Measurements from ENCODE around the gene SCAP. TPM values are rescaled to one million over a fixed set of nuclear protein-coding genes. Genes with fewer than 3 reads are reported as not detected.
A peak's percentile ranks its signal among the peaks of the same experiment; 100 is the strongest.
"Not testable (repeated sequence)": the region's sequence is repeated elsewhere in the genome, so short reads cannot be mapped to it uniquely, and the experiment has no call there.

SCAP gene
- total RNA-seq, 1 donor from 2014 or later: 44.4 TPM

DNA sequence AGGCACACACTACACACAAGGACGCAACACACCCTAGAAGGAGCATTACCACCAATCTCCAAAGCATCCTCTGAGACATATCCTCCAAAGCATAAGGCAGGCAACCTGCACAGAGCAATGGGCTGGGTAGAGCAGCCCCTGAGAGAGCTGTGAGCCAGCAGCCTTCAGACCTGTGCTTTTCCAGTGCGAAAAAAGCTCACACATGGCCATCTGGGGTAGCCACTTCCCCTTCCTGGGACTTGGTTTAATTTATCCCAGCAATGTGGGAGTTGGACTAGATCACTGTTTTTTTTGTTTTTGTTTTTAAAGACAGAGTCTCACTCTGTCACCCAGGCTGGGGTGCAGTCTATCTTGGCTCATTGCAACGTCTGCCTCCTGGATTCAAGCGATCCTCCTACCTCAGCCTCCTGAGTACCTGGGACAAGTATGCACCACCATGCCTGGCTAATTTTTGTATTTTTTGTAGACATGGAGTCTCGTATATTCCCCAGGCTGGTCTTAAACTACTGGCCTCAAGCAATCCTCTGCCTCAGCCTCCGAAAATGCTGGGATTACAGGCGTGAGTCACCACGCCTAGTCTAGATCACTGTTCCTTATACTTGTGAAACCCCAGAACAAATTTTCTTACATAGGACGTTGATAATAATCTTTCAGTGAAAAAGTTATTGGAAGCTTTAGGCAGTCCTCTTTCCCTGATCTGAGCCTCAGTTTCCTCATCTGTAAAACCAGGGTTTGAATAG, 76.0 kb downstream of the SCAP start:
- no peak for DNase-seq (ENCODE audit: low read depth, low spot score)

DNA sequence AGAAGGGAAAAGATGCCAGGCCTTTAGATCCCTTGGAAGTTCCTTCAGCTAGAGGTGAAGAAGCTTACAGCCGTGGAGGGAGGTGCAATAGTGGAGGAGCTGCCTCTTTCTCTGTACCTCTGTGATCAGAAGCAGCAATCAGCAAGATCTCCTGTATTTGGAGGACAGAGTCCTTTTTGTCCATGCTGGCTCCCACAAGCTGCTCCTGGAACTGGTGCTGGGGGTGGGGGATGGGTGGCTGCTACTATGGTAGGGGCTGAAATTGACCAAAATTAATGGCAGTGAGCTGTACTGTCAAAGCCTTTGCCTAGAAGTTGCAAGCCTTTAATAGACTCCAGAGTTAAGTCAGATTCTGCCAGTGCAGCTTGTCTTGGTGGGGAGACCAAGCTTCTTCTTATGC, 76.7 kb downstream of the SCAP start:
- DNase-seq (ENCODE audit: low read depth, low spot score): no peak

DNA sequence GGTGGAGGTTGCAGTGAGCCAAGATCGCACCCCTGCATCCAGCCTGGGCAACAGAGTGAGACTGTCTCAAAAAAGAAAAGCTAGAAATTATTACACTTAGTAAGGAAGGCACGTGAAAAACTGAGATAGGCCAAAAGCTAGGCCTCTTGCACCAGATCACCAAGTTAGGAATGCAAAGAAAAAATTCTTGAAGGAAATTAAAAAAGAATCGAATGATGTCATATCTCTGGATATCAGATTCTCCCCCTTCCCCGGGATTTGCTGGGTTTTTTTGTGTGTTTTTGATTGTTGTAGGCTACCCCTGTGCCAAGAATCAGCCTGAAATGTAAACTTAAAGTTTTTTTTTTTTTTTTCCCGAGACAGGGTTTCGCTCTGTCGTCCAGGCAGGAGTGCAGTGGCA, 77.5 kb downstream of the SCAP start:
- DNase-seq (ENCODE audit: low read depth, low spot score): no peak

DNA sequence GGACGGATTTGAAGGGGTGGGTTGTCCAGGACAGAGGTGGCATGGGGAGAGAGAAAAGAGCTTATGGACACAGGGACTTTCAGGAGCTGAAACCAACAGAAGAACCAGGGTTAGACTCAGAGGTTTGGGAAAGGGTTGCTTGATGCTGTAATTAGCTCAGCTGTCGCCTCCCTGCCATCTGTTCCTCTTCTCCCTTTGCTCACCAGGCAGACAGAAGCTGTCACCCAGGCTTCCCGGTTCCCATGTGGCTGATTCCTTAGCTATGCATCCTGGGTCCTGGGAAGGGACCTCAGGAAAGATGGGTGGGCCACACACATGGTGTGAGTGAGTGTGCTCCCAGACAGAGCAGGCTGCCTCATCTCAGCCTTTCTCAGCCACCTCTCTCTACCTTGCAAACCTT, 80.9 kb downstream of the SCAP start:
- DNase-seq (ENCODE audit: low read depth, low spot score): no peak

DNA sequence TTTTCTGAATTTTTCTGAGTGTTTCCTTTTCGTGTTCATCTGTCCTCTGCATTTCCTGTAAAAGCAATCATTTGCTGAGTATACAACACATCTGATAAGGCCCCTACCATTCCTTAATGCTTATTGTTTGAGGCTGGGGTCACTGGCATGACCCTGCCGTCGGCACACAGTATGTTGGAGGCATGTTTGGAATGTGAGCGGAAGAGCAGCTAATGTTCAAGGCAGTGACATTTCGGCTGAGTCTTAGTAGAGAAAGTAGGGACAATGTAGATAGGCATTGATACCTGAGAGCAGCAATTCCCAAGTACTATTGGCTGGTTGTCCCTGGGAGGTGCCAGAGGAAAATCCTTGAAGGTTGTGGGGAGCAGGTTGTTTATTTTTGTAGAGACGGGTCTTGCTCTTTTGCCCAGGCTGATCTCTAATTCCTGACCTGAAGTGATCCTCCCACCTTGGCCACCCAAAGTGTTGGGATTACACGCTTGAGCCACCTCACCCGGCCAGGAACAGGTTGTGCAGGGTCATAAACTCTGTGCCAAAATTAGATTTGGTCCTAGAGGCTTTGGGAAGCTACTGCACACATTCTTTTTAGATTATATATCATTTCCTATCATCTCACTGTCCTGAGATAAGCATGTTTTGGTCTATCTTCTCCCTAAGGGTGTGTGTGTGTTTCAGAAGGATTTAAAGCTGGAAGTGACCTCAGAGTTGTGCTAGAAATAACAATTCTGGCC, 81.4 kb downstream of the SCAP start:
- peak; percentile 74 for DNase-seq (ENCODE audit: low read depth, low spot score)

DNA sequence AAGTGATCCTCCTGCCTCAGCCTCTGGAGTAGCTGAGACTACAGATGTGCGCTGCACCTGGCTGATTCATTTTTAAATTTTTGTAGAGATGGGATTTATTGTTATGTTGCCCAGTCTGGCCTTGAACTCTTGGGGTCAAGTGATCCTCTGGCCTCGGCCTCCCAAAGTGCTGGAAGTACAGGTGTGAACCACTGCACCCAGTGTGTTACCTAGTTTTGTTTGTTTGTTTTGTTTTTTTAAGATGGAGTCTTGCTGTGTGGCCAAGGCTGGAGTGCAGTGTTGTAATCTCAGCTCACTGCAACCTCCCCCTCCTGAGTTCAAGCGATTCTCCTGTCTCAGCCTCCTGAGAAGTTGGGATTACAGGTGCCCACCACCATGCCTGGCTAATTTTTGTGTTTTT, 82.8 kb downstream of the SCAP start:
- DNase-seq (ENCODE audit: low read depth, low spot score): no peak

DNA sequence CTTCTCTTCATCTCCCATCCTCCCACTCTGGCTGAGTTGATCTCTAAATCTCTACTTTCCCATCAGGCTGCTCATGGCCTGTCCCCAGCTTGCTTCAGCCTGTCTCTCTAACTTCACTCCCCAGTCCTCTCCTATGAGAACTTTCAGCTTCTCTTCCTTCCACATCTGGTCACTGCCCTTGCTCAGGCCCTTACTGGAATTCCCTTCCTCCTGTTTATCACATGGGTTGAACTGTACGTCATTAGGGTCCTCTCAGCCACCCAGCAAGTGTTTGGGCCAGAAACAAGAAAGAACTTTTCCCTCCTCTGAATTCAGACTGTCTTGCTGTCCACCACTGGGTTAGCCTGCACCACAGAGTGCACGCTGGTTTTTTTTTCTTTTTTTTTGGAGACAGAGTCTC, 89.9 kb downstream of the SCAP start:
- no peak for DNase-seq (ENCODE audit: low read depth, low spot score)

DNA sequence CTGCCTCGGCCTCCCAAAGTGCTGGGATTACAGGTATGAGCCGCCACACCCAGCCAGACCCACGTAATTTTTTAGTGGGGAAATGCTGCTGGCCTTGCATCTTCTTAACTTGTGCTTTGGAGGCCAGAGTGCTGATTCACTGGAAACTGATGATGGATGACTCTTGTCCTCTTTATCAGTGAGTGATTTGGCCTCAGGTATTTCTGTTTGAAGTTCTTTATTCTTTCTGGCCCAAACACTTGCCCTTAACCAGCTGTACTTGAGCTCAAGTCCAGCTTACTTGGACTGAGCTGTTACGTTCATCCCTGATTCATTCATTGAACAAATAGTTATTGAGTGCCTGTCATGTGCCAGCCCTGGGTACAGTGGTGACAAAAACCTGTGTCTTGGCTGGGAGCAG, 90.7 kb downstream of the SCAP start:
- DNase-seq (ENCODE audit: low read depth, low spot score): no peak

DNA sequence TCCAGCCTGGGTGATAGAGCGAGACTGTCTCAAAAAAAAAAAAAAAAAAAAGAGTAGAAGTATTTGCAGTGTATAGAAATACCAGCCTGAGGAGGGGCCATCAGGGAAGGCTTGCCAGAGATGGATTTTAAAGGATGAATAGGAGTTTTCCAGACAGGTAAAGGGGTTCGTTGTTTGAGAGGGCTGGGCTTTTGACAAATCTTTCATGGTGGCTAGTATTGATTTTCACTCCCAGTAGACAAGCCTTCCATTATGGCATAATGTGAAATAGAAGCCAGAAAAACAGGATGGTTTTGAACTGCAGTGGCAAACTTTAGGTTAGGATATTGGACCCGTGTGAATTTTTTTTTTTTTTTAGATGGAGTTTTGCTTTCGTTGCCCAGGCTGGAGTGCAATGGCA, 91.3 kb downstream of the SCAP start:
- no peak for DNase-seq (ENCODE audit: low read depth, low spot score)

DNA sequence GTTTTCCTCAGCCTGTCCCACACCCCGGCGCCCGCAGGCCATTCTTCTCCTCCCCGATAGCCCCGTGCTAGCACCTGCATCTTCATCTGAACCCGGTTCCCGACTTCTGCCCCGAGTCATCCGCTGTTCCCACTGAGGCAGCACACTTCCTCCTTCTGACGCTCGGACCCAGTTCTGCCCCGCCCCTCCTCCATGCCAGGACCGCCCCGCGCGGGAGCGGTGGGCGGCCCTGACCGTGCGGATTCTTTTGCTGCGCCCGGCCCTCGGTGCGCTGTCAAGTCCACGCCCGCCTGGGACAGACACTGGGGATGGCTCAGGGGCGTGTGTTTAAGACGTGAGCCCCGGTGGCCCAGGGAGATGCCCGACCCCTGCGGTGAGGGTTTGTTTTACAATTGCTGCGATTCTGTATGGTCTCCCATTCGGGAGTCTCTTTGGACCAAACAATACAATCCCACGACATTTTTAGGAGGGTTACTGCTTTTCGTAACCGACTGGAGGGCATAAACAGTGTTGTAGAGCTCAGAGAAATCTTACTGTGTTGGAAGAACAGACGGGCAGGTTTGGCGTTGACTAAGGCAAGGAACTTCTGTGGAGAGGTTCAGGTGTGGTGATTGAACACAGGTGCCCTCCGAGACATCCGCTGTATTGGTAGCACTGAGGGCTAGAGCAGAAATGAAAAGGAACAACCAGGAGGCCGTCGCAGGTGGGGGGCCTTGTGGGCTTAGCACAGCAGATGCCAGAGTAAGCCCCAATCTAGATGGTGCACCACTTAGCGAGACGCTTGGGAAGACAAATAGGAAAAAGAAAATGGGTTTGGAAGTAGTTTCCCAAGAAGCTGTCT, 94.2 kb downstream of the SCAP start:
- DNase-seq (ENCODE audit: low read depth, low spot score): peak; percentile 57

DNA sequence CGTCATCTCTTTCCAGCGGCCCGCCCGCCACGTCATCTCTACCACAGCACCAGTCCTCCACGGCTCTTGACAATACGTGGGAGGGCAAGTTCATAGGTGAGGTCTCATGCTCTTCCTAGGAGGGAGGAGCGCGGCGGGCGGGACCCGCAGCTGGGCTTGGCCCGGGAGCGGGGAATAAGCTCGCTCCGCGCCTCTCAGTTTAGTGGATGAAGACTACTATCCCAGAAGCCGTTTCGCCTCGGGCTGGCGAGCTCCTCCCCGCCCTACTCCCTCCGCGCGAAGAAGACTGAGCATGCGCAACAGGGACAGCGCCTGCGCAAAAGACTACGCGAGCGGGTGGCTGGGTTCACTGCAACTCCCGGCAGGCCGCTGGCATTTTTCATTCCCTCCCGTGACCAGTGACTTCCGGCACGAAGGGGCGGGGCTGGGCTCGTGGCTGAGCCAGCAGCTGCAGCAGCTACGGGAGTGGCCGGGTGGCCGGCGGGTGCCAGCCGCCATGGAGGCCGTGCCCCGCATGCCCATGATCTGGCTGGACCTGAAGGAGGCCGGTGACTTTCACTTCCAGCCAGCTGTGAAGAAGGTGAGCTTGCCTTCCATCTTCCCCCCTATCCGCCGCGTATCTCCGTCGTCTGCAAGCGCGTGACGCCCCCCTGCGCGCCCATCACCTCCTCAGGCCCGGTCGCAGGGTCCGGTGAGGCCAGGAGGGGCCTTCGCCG, 95.0 kb downstream of the SCAP start, which contains the start of gene PTPN23:
Gene PTPN23, plus strand, starts transcription at position 421 of the 716 bp plus-strand sequence. Its CDS starts 76 bp downstream, at position 497.
- DNase-seq (ENCODE audit: low read depth, low spot score): peak; percentile 95

DNA sequence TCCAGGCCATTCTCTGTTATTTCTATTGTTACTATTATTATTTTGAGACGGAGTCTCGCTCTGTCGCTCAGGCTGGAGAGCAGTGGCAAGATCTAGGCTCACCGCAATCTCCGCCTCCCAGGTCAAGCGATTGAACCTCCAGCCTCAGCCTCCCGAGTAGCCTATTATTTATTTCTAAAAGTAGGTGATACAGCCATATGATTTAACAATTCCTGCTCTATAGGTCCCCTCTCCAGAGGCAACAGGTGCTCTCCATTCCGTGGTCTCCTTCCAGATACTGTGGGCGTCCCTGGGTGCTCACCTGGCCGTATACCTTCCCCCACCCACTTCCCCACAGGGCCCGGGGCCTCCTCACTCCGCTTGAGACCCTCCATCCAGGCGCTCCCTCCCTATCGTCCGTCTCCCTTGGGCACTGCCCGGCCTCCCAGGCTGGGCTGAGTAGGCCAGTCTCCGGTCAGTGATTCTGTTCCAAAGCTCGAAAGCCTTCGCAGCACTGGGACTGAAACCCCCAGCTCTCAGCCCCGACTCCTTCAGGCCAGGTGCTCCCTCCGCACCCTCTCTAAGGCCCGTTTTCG, 95.6 kb downstream of the SCAP start:
- DNase-seq (ENCODE audit: low read depth, low spot score): no peak

DNA sequence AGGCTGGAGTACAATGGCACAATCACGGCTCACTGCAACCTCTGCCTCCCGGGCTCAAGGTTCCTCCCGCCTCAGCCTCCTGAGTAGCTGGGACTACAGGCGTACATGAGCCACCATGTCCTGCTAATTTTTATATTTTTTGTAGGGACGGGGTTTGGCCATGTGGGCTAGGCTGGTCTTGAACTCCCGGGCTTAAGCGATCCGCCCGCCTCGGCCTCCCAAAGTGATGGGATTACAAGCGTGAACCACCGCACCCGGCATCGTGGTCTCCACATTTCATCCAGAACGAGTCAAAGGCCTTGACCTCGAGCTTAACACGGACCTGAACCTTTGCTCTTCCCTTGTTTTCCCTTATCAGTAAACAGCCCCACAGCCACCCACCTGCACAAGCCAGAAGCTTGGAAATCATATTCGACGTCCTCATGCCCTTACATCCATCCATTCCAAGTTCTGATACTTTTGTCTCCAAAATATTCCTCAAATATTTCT, 96.3 kb downstream of the SCAP start:
- DNase-seq (ENCODE audit: low read depth, low spot score): no peak

DNA sequence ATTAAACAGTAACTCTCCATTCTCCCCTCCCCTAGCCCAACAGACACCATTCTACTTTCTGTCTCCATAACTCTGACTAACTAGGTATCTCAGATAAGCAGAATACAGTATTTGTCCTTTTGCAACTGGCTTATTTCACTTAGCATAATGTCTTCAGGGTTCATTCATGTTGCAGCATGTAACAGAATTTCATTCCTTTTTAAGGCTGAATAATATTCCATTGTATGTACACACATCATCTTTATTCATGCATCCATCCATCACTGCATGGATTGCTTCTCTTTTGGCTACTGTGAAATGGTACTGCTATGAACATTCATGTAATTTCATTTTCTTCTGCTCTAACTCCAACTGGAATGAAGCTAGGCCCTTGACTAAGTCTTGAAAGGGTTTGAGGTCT, 96.9 kb downstream of the SCAP start:
- DNase-seq (ENCODE audit: low read depth, low spot score): no peak

DNA sequence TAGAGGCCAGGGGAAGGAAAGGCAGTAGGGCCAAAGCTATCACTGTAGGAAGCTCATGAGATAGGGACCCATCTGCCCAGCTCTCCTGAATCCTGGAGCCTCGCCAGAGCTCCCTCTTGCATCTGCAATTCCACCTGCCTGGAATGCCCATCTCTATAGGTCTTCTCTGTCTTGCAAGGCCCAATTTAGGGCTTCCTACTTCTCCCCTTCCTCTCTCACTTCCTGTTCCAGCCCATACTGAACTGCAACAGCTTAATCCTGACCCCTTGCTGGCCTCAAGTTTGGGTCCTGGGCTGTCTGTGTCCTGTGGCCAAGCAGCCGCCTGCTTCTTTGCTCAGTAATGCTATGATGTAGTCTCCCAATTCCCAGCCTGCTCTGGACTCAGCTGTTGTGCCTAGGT, 98.6 kb downstream of the SCAP start:
- no peak for DNase-seq (ENCODE audit: low read depth, low spot score)

DNA sequence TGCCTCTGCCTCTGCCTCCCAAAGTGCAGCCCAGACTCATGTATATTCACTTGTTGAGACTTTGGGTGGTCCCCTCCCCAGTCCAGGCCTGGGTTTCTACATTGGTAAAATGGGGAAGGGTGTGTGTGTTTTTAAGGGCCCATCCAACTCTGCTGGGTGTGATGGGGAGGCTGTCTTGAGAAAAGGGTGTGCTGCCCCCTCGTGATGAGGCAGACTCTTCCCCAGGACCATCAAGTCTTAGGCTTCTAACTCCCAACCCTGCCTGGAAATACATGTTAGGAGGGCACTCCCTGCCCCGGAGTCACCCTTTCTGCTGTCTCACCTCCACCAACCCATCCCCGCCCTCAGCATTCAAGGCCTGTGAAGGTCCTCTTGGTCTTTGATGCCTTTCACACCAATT, 99.3 kb downstream of the SCAP start:
- DNase-seq (ENCODE audit: low read depth, low spot score): no peak

DNA sequence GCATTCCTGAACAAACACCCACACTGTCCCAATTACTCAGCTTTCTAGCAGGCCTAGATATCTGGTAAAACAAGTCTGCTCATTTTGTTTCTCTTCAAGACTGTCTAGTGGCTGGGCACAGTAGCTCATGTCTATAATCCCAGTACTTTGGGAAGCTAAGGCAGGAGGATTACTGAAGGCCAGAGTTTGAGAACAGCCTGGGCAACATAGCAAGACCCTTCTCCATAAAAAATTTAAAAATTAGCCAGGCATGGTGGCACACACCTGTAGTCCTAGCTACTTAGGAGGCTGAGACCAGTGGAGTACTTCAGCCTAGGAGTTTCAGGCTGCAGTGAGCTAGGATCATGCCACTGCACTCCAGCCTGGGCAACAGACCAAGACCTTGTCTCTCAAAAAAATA, 101.2 kb downstream of the SCAP start:
- DNase-seq (ENCODE audit: low read depth, low spot score): no peak

DNA sequence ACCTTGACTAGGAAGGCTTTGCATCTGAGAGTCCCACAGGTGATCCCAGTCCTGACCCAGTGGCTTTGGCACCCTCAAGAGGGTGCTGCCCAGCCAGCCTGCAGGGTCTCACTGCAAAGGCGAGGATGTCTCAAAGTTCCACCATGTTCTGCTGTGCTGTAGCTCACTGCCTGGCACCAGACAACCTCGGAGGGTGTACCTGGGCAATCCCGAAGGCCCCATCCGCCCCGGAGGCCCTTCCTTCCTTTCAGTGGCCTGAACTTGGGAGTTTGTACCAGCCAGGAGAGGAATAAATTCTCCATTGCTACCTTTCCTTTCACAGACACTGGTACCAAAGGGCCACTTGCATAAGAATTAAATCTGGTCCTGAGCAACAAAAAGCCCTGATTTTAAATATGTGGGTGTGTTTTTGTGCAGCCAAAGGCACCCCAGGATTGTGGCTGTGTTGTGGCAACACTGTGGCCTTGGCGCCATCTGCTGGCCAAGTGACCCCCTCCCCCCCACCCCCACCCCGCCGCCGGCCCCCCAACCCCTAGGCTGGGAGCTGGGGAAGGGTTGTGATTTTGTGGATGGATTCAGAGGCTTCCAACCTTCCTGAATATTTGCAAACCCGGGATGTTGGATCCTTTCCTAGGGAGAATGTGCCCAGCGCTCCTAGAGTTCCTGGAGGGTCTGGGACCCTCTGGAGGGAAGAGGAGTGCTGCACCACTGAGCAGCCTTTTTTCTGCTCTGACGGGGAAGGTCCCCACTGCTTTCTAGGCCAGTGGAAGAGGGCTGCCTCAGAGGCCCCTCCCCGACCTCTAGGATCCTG, 104.6 kb downstream of the SCAP start:
- no peak for DNase-seq (ENCODE audit: low read depth, low spot score)

DNA sequence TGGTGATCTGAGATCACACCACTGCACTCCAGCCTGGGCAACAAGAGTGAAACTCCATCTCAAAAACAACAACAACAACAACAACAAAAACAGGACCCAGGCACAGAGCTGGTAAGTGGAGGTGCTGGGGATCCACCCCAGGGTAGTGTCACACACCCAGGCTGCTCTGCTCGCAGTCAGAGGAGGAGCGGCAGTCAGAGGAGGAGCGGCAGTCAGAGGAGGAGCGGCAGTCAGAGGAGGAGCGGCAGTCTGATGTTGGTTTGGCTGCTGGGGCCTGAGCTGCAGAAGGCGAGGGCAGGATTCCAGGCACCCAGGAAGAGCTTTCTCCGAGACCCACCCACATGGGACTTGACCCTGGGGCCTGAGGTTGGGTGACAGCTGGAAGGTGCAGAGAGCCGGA, 105.7 kb downstream of the SCAP start:
- not testable (repeated sequence) for DNase-seq (ENCODE audit: low read depth, low spot score)

DNA sequence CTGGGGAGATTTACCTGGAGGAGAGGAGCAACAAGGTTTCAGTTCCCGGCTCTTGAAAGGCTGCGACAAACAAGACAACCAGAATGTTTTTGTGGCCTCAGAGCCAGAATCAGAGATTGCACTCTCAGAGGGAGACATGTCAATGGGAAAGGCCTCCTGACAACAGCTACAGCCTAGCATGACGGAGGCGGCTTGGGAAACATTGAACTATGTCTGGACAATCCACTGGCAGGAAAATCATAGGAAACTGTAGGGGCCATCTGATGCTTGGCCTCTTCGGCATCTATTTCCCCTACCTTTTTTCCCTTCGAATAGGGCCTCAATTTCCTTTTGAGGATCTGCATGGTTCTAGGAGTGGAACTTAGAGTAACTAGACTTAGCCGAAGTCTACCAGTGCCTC, 108.1 kb downstream of the SCAP start:
- DNase-seq (ENCODE audit: low read depth, low spot score): no peak

All from pulmonary artery endothelial cell (primary cell).